GM12873 (cell line): ENCODE measurements around the gene CDKN2B-AS1.

Experiments used
- TF ChIP-seq, protein P1 (sequence below): IDR thresholded peaks from 2 replicates; pipeline ENCODE4 v1.5.1; 2012; ENCODE audit warnings: low read depth, mild to moderate bottlenecking, moderate library complexity, low read length, control low read depth; ENCODE audit not compliant: insufficient read depth; ENCODE audit errors: missing control alignments

CDKN2B-AS1 gene

GRCh38 chr9:21967169-21967568 is 27.4 kb upstream of the CDKN2B-AS1 start:
- TF ChIP-seq, protein P1, sequence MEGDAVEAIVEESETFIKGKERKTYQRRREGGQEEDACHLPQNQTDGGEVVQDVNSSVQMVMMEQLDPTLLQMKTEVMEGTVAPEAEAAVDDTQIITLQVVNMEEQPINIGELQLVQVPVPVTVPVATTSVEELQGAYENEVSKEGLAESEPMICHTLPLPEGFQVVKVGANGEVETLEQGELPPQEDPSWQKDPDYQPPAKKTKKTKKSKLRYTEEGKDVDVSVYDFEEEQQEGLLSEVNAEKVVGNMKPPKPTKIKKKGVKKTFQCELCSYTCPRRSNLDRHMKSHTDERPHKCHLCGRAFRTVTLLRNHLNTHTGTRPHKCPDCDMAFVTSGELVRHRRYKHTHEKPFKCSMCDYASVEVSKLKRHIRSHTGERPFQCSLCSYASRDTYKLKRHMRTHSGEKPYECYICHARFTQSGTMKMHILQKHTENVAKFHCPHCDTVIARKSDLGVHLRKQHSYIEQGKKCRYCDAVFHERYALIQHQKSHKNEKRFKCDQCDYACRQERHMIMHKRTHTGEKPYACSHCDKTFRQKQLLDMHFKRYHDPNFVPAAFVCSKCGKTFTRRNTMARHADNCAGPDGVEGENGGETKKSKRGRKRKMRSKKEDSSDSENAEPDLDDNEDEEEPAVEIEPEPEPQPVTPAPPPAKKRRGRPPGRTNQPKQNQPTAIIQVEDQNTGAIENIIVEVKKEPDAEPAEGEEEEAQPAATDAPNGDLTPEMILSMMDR = no peak

GRCh38 chr9:21967702-21968101 is 26.9 kb upstream of the CDKN2B-AS1 start:
- TF ChIP-seq, protein P1 = no peak

DNA sequence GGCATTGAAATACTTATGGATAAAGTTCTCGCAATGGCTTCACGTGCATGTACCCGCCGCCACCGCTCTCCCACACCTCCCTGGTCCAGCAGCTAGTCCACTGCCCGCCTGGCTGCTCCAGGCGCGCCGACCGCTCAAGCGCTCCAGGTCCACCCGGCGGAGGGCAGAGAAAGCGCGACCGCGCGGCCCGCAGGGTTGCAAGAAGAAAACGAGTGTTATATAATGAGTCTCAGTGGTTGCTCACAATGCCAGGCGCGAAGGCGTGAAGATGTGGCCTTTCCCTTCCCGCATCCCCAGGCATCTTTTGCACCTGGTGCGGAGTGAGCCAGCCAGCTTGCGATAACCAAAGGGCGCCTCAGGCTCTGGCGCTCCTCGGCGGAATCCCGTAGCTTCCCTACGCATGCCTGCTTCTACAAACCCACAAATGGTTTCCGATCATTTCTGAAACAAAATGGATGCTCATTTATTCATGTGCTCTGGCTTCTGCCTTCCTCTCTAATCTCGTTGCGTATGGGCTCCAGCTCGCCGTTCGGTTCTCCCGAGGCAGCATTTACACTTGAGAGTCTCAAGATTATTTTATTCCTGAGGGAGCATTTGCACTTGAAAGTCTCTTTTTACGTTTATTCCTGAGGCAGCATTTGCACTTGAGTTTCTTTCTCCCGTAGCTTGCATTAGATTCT is 26.1 kb upstream of the CDKN2B-AS1 start:
- TF ChIP-seq, protein P1 = no peak

GRCh38 chr9:21969011-21969940 is 25.3 kb upstream of the CDKN2B-AS1 start:
- TF ChIP-seq, protein P1 = no peak

DNA sequence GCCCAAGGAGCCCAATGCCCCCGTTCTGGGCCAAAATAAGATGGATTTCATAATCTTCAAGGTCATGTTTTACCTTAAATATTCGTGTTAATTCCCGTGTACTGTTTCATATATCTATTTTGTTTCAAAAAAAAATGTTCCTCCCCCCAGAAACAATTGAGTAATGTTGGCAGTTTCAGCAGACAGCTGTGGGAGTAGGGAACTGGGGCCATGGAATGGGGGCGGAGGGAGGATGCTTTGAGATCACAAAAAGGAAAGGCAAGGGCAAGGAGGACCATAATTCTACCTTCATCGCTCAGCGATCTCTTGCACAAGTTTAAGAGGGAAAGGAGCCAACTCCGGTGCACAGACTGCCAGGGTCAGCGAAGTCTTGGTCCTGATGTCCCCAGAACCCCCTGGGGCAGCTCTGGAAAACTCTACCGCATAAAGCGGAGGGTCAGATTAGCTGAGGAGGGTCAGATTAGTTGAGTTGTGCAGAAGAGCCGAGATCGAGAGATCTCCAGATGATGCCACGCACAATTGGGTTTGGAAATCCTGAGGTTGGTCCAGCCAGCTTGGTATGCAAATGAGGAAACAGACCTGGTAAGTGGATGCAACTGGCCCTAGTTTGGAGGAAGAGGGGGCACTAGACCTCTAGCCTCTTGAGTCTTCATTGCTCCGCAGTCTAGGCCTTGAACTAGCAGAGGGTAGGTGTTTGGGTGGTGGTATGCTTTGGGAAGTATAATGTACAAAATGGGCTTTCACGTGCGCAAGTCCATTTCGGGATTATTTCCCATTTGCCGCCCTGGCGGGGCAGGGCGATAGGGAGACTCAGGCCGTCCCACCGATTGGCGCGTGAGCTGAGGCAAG is 24.4 kb upstream of the CDKN2B-AS1 start:
- TF ChIP-seq, protein P1 = no peak

GRCh38 chr9:21970800-21971640 is 23.6 kb upstream of the CDKN2B-AS1 start:
- TF ChIP-seq, protein P1 = no peak
